Neural cell (in vitro differentiated cells): ENCODE results near the gene SNTG2.

ENCODE experiments used
- CTCF ChIP-seq: fragments of 450-650 bp; IDR thresholded peaks from 2 replicates; pipeline ENCODE4 v1.5.1; 2014; ENCODE audit warnings: antibody characterized with exemption, mild to moderate bottlenecking, moderate library complexity; ENCODE audit not compliant: poor library complexity, severe bottlenecking
- EP300 ChIP-seq: fragments of 450-650 bp; conservative IDR thresholded peaks from 2 replicates; pipeline ENCODE4 v1.6.1; 2014; ENCODE audit warnings: antibody characterized with exemption, mild to moderate bottlenecking, moderate library complexity; ENCODE audit not compliant: poor library complexity, severe bottlenecking
- EZH2 ChIP-seq: fragments of 200-600, 300-800 bp; shearing (Covaris generic), sonication (generic); IDR thresholded peaks from 2 replicates; pipeline ENCODE4 v1.6.1; 2014; ENCODE audit warnings: antibody characterized with exemption, low read length, borderline replicate concordance, mild to moderate bottlenecking; ENCODE audit not compliant: insufficient read depth, poor library complexity, severe bottlenecking
- POLR2AphosphoS5 ChIP-seq: IDR thresholded peaks from 2 replicates; pipeline ENCODE4 v1.6.1; 2012
- REST ChIP-seq: IDR thresholded peaks from 2 replicates; pipeline ENCODE4 v1.6.1; 2012; ENCODE audit warnings: borderline replicate concordance
- SMC3 ChIP-seq: fragments of 450-650 bp; conservative IDR thresholded peaks from 2 replicates; pipeline ENCODE4 v1.6.1; 2014; ENCODE audit warnings: antibody characterized with exemption, mild to moderate bottlenecking, moderate library complexity; ENCODE audit not compliant: poor library complexity
- TAF1 ChIP-seq: IDR thresholded peaks from 2 replicates; pipeline ENCODE4 v1.6.1; 2012; ENCODE audit warnings: low read depth

GRCh38 chr2:1052771-1053191 lies 102.1 kb downstream of the SNTG2 start:
- TF ChIP-seq CTCF (no peak), EP300 (no peak), REST (no peak), EZH2 (no peak), TAF1 (no peak), POLR2AphosphoS5 (no peak), SMC3 (no peak)
